BE2C (cell line): ENCODE data around the gene CENPS.

ENCODE experiments used
- DNase-seq: peaks from one replicate; pipeline ENCODE4 v3.0.0-alpha.2; 2020
- H3K27me3 ChIP-seq: fragments of 250-450 bp; sonication (Bioruptor Pico); 2 replicates; pipeline ENCODE4 v1.5.1; 2020; ENCODE audit warnings: mild to moderate bottlenecking
- H3K36me3 ChIP-seq: fragments of 250-450 bp; sonication (Bioruptor Pico); 2 replicates; pipeline ENCODE4 v1.5.1; 2020; ENCODE audit warnings: mild to moderate bottlenecking
- H3K4me1 ChIP-seq: fragments of 250-450 bp; sonication (Bioruptor Pico); 2 replicates; pipeline ENCODE4 v1.5.1; 2020
- H3K4me3 ChIP-seq: 2 replicates; pipeline ENCODE4 v1.5.1; 2011; ENCODE audit warnings: low read depth, low read length
- H3K9me3 ChIP-seq: fragments of 250-450 bp; sonication (Bioruptor Pico); 2 replicates; pipeline ENCODE4 v1.5.1; 2020
- CTCF ChIP-seq: IDR thresholded peaks from 2 replicates; pipeline ENCODE4 v1.5.1; 2012; ENCODE audit warnings: mild to moderate bottlenecking, low read depth, low read length

CENPS gene

GRCh38 chr1:10387677-10388386 is 42.4 kb upstream of the CENPS start:
- H3K4me3 ChIP-seq = no peak overlapping the region
- no peak for DNase-seq

GRCh38 chr1:10388387-10388715 is 41.9 kb upstream of the CENPS start:
- no peaks in the 10 kb centered on the region for H3K9me3 ChIP-seq
- no peaks in the 10 kb centered on the region for H3K4me1 ChIP-seq
- no peaks in the 10 kb centered on the region for H3K36me3 ChIP-seq
- no peak overlapping the region for H3K4me3 ChIP-seq
- no peak for DNase-seq
- no peaks in the 10 kb centered on the region for H3K27me3 ChIP-seq
- no peak for TF ChIP-seq CTCF

More at GRCh38 chr1:10387677-10388386, 42.4 kb upstream of the CENPS start:
- H3K4me1 ChIP-seq = no peaks in the 10 kb centered on the region
- H3K27me3 ChIP-seq = no peaks in the 10 kb centered on the region
- H3K36me3 ChIP-seq = no peaks in the 10 kb centered on the region
- no peaks in the 10 kb centered on the region for H3K9me3 ChIP-seq
- TF ChIP-seq CTCF = no peak

GRCh38 chr1:10389271-10389973 is 40.8 kb upstream of the CENPS start:
- TF ChIP-seq CTCF = no peak
- H3K9me3 ChIP-seq = no peaks in the 10 kb centered on the region
- no peak for DNase-seq

GRCh38 chr1:10396870-10397269 is 33.4 kb upstream of the CENPS start:
- TF ChIP-seq CTCF = no peak
- DNase-seq = no peak
- Histone ChIP-seq H3K9me3 (no peaks in the 10 kb centered on the region), H3K36me3 (no peaks in the 10 kb centered on the region), H3K4me3 (no peak overlapping the region), H3K27me3 (no peaks in the 10 kb centered on the region), H3K4me1 (no peaks in the 10 kb centered on the region)

More at GRCh38 chr1:10389271-10389973, 40.8 kb upstream of the CENPS start:
- Histone ChIP-seq H3K4me1 (no peaks in the 10 kb centered on the region), H3K36me3 (no peaks in the 10 kb centered on the region), H3K27me3 (no peaks in the 10 kb centered on the region), H3K4me3 (no peak overlapping the region)

GRCh38 chr1:10398278-10398733 is 31.9 kb upstream of the CENPS start:
- DNase-seq = no peak
- Histone ChIP-seq H3K27me3 (no peaks in the 10 kb centered on the region), H3K4me3 (peak overlapping the region; percentile 68), H3K9me3 (no peaks in the 10 kb centered on the region), H3K36me3 (no peaks in the 10 kb centered on the region), H3K4me1 (no peaks in the 10 kb centered on the region)
- no peak for TF ChIP-seq CTCF
